ENCODE data around the gene IGIP.
A peak's percentile ranks its signal among the peaks of the same experiment; 100 is the strongest.

IGIP gene

GRCh38 chr5:140169410-140169809 is 43.7 kb downstream of the IGIP start:
- Histone ChIP-seq H3K9ac (ENCODE audit: low read depth, low read length) (no peak overlapping the region), H3K27me3 (ENCODE audit: insufficient read depth, low read length) (peaks cover 7% of the 10 kb centered on the region; the same call in 1 of the 2 replicates), H3K36me3 (ENCODE audit: insufficient read depth, low read length) (no peaks in the 10 kb centered on the region), H3K27ac (ENCODE audit: low read depth, low read length) (no peak overlapping the region), H3K4me3 (ENCODE audit: low read length) (no peak overlapping the region), H3K9me3 (ENCODE audit: insufficient read depth, low read depth, low read length) (no peaks in the 10 kb centered on the region), H3K4me1 (ENCODE audit: insufficient read depth, low read length) (peaks cover 4% of the 10 kb centered on the region; the same call in 1 of the 2 replicates)
- WGBS: 93% methylated on average over 1 of the region's 1 CpG

GRCh38 chr5:140172483-140172882 is 46.7 kb downstream of the IGIP start:
- 95% methylated on average over 2 of the region's 2 CpGs for WGBS
- Histone ChIP-seq H3K36me3 (ENCODE audit: insufficient read depth, low read length) (no peaks in the 10 kb centered on the region), H3K27me3 (ENCODE audit: insufficient read depth, low read length) (peaks cover 7% of the 10 kb centered on the region; the same call in 1 of the 2 replicates), H3K9me3 (ENCODE audit: insufficient read depth, low read depth, low read length) (no peaks in the 10 kb centered on the region), H3K9ac (ENCODE audit: low read depth, low read length) (no peak overlapping the region), H3K27ac (ENCODE audit: low read depth, low read length) (no peak overlapping the region), H3K4me1 (ENCODE audit: insufficient read depth, low read length) (peaks cover 11% of the 10 kb centered on the region), H3K4me3 (ENCODE audit: low read length) (no peak overlapping the region)

- no peaks in the 10 kb centered on the region for H3K9me3 ChIP-seq (ENCODE audit: insufficient read depth, low read depth, low read length)
- H3K4me1 ChIP-seq (ENCODE audit: insufficient read depth, low read length): peaks cover 11% of the 10 kb centered on the region
- no peak overlapping the region for H3K27ac ChIP-seq (ENCODE audit: low read depth, low read length)
- H3K4me3 ChIP-seq (ENCODE audit: low read length): peak overlapping the region; percentile 96
- no peaks in the 10 kb centered on the region for H3K36me3 ChIP-seq (ENCODE audit: insufficient read depth, low read length)
- H3K9ac ChIP-seq (ENCODE audit: low read depth, low read length): no peak overlapping the region
- WGBS: 92% methylated on average over 2 of the region's 2 CpGs
- peaks cover 7% of the 10 kb centered on the region; the same call in 1 of the 2 replicates for H3K27me3 ChIP-seq (ENCODE audit: insufficient read depth, low read length)
These were observed 48.3 kb downstream of the IGIP start for GRCh38 chr5:140174014-140174413.

- H3K4me3 ChIP-seq (ENCODE audit: low read length): peak within 1 kb of the TSS; percentile 96
- no peaks in the 10 kb centered on the region for H3K9me3 ChIP-seq (ENCODE audit: insufficient read depth, low read depth, low read length)
- peak within 1 kb of the TSS; percentile 84 for H3K9ac ChIP-seq (ENCODE audit: low read depth, low read length)
- peaks cover 7% of the 10 kb centered on the region; the same call in 1 of the 2 replicates for H3K27me3 ChIP-seq (ENCODE audit: insufficient read depth, low read length)
- H3K36me3 ChIP-seq (ENCODE audit: insufficient read depth, low read length): no peaks in the 10 kb centered on the region
- peaks cover 11% of the 10 kb centered on the region for H3K4me1 ChIP-seq (ENCODE audit: insufficient read depth, low read length)
- H3K27ac ChIP-seq (ENCODE audit: low read depth, low read length): peak within 1 kb of the TSS; percentile 86
- WGBS: 3% methylated on average over 61 of the region's 61 CpGs
These were observed 49.0 kb downstream of the IGIP start, which contains the start of gene CYSTM1 for GRCh38 chr5:140174465-140175366. Gene CYSTM1, plus strand, starts transcription at chr5:140175188. Its CDS starts 19,278 bp downstream, at chr5:140194466.

GRCh38 chr5:140175367-140176030 is 49.8 kb downstream of the IGIP start:
- Histone ChIP-seq H3K27me3 (ENCODE audit: insufficient read depth, low read length) (peaks cover 7% of the 10 kb centered on the region; the same call in 1 of the 2 replicates), H3K9me3 (ENCODE audit: insufficient read depth, low read depth, low read length) (no peaks in the 10 kb centered on the region), H3K27ac (ENCODE audit: low read depth, low read length) (peak overlapping the region; percentile 86), H3K4me1 (ENCODE audit: insufficient read depth, low read length) (peaks cover 11% of the 10 kb centered on the region), H3K9ac (ENCODE audit: low read depth, low read length) (peak overlapping the region; percentile 84), H3K4me3 (ENCODE audit: low read length) (peak overlapping the region; percentile 96), H3K36me3 (ENCODE audit: insufficient read depth, low read length) (no peaks in the 10 kb centered on the region)
- WGBS: under 1% methylated on average over 58 of the region's 58 CpGs

- H3K9me3 ChIP-seq (ENCODE audit: insufficient read depth, low read depth, low read length): no peaks in the 10 kb centered on the region
- 4% methylated on average over 4 of the region's 4 CpGs for WGBS
- peaks cover 7% of the 10 kb centered on the region; the same call in 1 of the 2 replicates for H3K27me3 ChIP-seq (ENCODE audit: insufficient read depth, low read length)
- no peaks in the 10 kb centered on the region for H3K36me3 ChIP-seq (ENCODE audit: insufficient read depth, low read length)
- H3K4me3 ChIP-seq (ENCODE audit: low read length): peak overlapping the region; percentile 96
- H3K4me1 ChIP-seq (ENCODE audit: insufficient read depth, low read length): peaks cover 11% of the 10 kb centered on the region
- H3K27ac ChIP-seq (ENCODE audit: low read depth, low read length): no peak overlapping the region
- peak overlapping the region; percentile 84 for H3K9ac ChIP-seq (ENCODE audit: low read depth, low read length)
These were observed 50.3 kb downstream of the IGIP start for GRCh38 chr5:140176031-140176387.

GRCh38 chr5:140178086-140178410 is 52.3 kb downstream of the IGIP start:
- Histone ChIP-seq H3K9me3 (ENCODE audit: insufficient read depth, low read depth, low read length) (no peaks in the 10 kb centered on the region), H3K4me1 (ENCODE audit: insufficient read depth, low read length) (peaks cover 19% of the 10 kb centered on the region), H3K27me3 (ENCODE audit: insufficient read depth, low read length) (peaks cover 7% of the 10 kb centered on the region; the same call in 1 of the 2 replicates), H3K36me3 (ENCODE audit: insufficient read depth, low read length) (no peaks in the 10 kb centered on the region), H3K27ac (ENCODE audit: low read depth, low read length) (no peak overlapping the region), H3K4me3 (ENCODE audit: low read length) (no peak overlapping the region), H3K9ac (ENCODE audit: low read depth, low read length) (no peak overlapping the region)
- WGBS: 85% methylated on average over 1 of the region's 1 CpG

- Histone ChIP-seq H3K4me1 (ENCODE audit: insufficient read depth, low read length) (peaks cover 25% of the 10 kb centered on the region), H3K36me3 (ENCODE audit: insufficient read depth, low read length) (no peaks in the 10 kb centered on the region), H3K9ac (ENCODE audit: low read depth, low read length) (no peak overlapping the region), H3K27ac (ENCODE audit: low read depth, low read length) (no peak overlapping the region), H3K4me3 (ENCODE audit: low read length) (no peak overlapping the region), H3K9me3 (ENCODE audit: insufficient read depth, low read depth, low read length) (no peaks in the 10 kb centered on the region), H3K27me3 (ENCODE audit: insufficient read depth, low read length) (peaks cover 5% of the 10 kb centered on the region; the same call in 1 of the 2 replicates)
- WGBS: 91% methylated on average over 6 of the region's 6 CpGs
These were observed 52.9 kb downstream of the IGIP start for GRCh38 chr5:140178482-140179116.

All from HUES64 (cell line).